Activated CD4-positive, CD25-positive, alpha-beta regulatory T cell treated with anti-CD3 and anti-CD28 coated beads, Interleukin-2, amount 50 U/mL, for 16 hours (primary cell): ENCODE data around the gene CD22.

Source experiments
- DNase-seq: peaks from one replicate; pipeline ENCODE4 v3.0.0-alpha.2; 2020; ENCODE audit warnings: low read depth, low spot score

CD22 gene

DNA sequence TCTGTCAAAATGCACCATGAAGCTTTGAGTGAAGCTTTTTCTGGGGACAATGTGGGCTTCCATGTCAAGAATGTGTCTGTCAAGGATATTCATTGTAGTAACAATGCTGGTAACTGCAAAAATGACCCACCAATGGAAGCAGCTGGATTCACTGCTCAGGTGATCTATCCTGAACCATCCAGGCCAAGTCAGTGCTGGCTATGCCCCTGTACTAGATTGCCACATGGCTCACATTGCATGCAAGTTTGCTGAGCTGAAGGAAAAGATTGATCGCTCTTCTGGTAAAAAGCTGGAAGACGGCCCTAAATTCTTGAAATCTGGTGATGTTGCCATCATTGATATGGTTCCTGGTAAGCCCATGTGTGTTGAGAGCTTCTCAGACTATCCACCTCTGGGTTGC is 54.5 kb downstream of the CD22 start:
- no peak for DNase-seq

DNA sequence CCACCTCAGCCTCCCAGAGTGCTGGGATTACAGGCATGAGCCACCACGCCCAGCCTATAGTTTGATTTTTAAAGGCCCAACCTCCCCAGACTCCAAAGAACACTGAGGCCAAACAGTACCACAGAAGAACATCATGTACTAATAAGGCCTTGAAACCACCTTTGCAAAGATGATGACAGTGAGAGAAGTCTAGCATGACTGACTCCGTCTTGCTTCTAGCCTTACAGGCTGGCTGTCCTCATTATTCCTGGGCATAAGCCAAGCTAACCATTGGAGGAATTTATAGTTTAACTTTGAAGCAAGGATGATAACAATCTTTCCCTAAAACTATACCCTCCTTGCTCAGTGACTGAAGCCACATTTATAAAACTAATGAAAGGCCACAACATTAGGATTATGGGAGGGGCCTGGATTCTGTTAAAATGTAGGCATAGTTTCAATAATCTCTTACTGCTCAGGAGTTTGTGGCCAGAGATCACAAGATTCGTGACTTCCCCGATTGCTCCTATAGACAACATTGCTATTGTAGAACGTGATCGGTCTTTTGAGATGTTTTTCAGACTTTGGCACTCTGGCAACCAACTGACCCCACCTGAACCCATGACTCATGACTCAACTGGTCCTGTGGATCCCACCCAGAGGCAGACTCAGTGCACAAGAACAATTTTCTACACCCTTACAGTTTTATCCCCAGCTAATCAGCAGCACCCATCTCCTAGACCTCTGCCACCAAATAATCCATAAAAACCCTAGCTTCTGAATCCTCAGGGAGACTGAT is 59.5 kb downstream of the CD22 start:
- no peak for DNase-seq

- DNase-seq, result no peak
These were observed 60.3 kb downstream of the CD22 start for GRCh38 chr19:35389192-35389861.

- no peak for DNase-seq
These were observed 64.0 kb downstream of the CD22 start for GRCh38 chr19:35392742-35393715.

DNA sequence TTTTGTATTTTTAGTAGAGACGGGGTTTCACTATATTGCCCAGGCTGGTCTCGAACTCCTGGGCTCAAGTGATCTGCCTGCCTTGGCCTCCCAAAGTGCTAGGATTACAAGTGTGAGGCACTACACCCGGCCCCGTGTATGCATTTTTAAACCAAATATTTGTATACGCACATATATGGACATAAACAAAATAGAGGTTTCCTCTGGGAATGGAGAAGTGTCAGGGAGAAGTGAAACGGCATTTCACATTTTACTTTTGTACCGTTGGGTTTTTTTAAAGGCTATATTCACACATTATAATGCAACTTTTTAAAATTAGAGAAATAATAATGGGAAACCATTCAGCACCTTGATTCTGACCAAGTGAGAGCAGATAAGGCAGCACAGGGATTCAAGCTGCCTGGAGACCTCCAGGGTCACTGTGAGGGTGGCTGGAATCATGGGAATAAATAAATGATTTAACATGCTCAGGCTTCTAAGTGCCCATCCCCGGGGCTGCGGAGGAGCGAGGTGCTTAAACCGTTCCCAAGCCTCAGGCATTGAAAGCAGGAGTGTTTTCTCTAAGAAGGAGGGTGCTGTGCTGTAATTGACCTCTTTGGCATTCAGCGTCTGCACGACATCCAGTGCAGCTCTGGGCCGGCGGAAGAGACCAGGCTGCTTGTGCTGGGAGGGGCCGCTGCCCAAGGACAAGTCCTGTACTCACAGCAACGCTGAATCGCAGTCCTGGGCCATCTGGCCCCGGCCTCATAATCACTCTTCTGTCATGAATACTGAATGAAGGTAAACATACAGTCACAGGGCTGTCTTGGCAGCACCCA is 66.6 kb downstream of the CD22 start:
- no peak for DNase-seq

DNA sequence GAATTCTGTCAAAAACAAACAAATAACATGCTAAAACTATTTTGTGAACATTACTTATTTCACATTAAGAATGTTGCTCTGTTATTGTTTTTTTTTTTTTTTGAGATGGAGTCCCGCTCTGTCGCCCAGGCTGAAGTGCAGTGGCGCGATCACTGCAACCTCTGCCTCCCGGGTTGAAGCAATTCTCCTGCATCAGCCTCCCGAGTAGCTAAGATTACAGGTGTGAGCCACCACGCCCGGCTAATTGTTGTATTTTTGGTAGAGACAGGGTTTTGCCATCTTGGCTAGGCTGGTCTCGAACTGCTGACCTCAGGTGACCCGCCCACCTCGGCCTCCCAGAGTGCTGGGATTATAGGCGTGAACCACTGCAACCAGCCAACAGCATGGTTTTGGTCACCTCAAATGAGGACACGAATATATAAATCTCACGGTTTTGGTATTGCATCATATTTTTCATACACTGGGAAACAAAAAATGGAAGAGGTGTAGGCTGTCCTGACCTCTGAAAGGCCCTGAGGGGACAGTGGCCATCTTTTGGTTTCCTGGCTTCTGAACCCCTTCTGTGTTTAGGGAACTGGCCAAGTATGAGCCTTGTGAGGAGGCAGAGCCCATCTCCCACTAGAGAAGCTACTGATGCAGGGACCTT is 67.4 kb downstream of the CD22 start:
- no peak for DNase-seq
